GM12891 (cell line): ENCODE measurements around the gene NFIX.
A peak's percentile ranks its signal among the peaks of the same experiment; 100 is the strongest.

Experiments
- DNase-seq: peaks from one replicate; pipeline ENCODE4 v3.0.0; 2011; ENCODE audit warnings: low spot score; ENCODE audit not compliant: insufficient read length
- FAIRE-seq: peaks from 2 replicates; lab custom pipeline; 2011; peaks lifted over from hg19 to GRCh38; lab: Jason Lieb, UNC
- PAX5 ChIP-seq: IDR thresholded peaks from 2 replicates; pipeline ENCODE4 v1.6.1; 2011; ENCODE audit warnings: low read length, moderate library complexity, mild to moderate bottlenecking; ENCODE audit not compliant: insufficient read depth, severe bottlenecking
- POLR2A ChIP-seq: IDR thresholded peaks from 2 replicates; pipeline ENCODE4 v1.6.1; 2011; ENCODE audit warnings: low read depth, low read length, control low read depth
- POLR2AphosphoS5 ChIP-seq: IDR thresholded peaks from 2 replicates; pipeline ENCODE4 v1.6.1; 2011; ENCODE audit warnings: low read depth, low read length, control low read depth
- POU2F2 ChIP-seq: IDR thresholded peaks from 2 replicates; pipeline ENCODE4 v1.6.1; 2011; ENCODE audit warnings: low read depth, mild to moderate bottlenecking, control low read depth, low read length, moderate library complexity
- SPI1 ChIP-seq: IDR thresholded peaks from 2 replicates; pipeline ENCODE4 v1.6.1; 2011; ENCODE audit warnings: low read depth, low read length, control low read depth
- TAF1 ChIP-seq: IDR thresholded peaks from 2 replicates; pipeline ENCODE4 v1.6.1; 2011; ENCODE audit warnings: low read depth, low read length, control low read depth

NFIX gene

DNA sequence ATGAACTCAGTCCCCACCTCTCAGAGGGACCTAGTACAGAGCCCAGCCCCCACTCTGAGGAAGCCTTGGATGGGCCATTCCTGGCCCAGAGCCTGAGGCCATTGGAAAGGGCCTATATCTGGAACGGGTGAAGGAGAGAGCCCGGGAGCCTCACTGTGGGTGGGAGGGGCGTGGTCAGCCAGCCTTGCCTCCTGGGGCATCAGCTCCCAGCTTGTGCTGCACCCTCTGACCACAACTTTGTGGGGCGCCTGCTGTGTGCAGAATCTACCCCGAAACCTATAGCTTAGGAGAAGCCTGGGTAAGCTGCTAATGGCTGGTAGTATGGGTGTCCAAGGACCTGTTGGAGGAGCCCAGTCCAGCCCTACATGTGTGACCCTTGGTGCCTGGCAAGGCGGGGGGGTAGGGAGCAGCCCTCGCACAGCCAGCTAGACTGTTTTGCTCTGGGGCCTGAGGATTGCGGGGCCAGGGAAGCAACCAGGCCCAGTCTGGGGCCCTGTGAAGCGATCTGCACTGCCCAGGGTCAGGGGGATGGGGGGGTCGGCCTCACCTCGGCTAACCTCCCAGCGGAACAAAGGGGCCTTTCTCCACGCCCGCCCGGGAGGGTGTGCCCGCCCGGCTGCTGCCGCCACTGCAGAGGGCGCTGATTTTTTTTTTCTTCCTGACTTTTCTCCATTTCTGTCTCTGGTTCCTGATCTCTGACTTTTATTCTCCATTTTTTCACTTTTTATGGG is 65.1 kb downstream of the NFIX start:
- FAIRE-seq (no peak), DNase-seq (no peak)
- TF ChIP-seq TAF1 (no peak), POU2F2 (no peak), POLR2AphosphoS5 (no peak), PAX5 (no peak), POLR2A (no peak), SPI1 (no peak)

GRCh38 chr19:13060964-13061927 is 66.0 kb downstream of the NFIX start:
- DNase-seq: peak; percentile 94
- TF ChIP-seq SPI1 (no peak), POU2F2 (no peak), POLR2A (no peak), PAX5 (no peak), POLR2AphosphoS5 (no peak), TAF1 (no peak)
- FAIRE-seq: peak; percentile 98

DNA sequence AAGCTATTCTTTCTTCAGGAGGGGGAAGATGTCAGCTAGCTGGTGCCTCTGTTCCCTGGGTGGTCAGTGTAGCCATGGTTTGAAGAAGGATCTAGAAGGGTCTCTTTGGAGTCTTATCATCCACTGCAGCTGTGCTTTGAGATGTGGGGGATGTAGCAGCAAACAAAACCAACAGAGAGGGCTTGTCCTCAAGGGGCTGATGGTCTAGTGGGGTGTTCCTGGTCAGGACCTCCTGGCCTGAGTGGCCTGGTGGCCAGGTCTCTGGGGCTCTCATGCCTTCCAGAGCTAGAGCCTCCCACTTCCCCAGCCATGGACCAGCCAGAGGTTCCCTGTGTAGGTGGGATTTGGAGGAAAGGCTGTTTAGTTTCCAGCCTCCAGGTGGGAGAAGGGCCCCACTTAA is 67.0 kb downstream of the NFIX start:
- no peak for TF ChIP-seq TAF1
- no peak for TF ChIP-seq SPI1
- TF ChIP-seq POU2F2: no peak
- no peak for TF ChIP-seq PAX5
- TF ChIP-seq POLR2A: no peak
- no peak for TF ChIP-seq POLR2AphosphoS5
- DNase-seq (no peak), FAIRE-seq (no peak)

DNA sequence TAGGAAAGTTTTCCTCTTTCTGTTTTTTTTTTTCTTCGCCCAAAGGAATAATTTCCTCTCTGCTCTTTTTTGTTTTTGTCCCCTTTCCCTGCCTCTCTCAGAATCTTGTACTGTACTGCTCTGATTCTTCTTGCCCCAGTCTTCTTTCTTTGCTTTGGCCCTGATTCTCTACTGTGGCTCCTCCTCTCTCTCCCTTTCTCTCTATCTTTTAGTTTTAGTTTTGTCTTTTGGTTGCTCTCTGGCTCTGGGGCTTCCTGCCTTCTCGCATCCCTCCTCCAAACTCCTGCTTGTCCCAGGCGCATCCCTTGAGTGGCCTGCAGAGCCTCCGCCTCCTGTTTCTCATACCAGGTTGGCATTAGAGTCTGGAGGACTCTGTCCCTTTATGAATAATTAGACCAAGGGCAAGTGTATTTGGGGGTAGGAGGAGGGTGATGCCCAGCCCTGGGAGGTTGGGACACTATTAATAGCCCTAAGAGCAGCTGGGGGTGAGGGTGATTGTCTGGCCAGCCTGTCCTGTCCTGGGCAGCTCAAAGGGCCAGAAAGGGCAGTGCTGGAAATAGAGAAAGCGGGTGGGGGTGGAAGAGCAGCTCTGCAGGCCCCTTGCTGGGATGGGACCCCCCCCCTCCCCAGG is 68.3 kb downstream of the NFIX start:
- TF ChIP-seq POLR2A: no peak
- no peak for TF ChIP-seq POLR2AphosphoS5
- TF ChIP-seq POU2F2: no peak
- TF ChIP-seq SPI1: no peak
- TF ChIP-seq PAX5: no peak
- TF ChIP-seq TAF1: no peak
- no peak for DNase-seq
- no peak for FAIRE-seq

GRCh38 chr19:13064092-13064489 is 68.8 kb downstream of the NFIX start:
- TF ChIP-seq TAF1 (no peak), POU2F2 (no peak), SPI1 (no peak), POLR2A (no peak)
- no peak for FAIRE-seq

DNA sequence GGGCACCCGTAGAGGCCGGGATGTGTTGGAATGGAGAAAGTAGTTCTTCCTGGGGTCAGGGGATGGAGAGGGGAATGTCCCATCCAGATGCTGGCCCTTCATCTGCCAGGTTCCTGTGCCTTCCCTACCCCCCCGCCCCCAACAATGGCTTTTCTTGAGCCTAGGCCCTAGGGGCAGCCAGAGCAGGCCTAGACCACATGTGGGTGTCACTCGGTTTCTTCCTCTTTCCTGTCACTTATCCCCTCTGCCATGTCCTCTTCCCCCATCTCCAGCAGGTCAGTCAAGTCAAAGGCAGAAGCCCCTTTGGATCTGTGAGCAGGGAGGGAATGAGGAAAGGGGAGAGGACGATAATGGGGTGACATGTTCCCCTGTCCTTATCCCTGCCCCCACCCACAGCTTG is 71.0 kb downstream of the NFIX start:
- DNase-seq: no peak
- TF ChIP-seq POLR2A: no peak
- TF ChIP-seq TAF1: no peak
- TF ChIP-seq POU2F2: no peak
- FAIRE-seq: no peak

More at GRCh38 chr19:13064092-13064489, 68.8 kb downstream of the NFIX start:
- DNase-seq: no peak

DNA sequence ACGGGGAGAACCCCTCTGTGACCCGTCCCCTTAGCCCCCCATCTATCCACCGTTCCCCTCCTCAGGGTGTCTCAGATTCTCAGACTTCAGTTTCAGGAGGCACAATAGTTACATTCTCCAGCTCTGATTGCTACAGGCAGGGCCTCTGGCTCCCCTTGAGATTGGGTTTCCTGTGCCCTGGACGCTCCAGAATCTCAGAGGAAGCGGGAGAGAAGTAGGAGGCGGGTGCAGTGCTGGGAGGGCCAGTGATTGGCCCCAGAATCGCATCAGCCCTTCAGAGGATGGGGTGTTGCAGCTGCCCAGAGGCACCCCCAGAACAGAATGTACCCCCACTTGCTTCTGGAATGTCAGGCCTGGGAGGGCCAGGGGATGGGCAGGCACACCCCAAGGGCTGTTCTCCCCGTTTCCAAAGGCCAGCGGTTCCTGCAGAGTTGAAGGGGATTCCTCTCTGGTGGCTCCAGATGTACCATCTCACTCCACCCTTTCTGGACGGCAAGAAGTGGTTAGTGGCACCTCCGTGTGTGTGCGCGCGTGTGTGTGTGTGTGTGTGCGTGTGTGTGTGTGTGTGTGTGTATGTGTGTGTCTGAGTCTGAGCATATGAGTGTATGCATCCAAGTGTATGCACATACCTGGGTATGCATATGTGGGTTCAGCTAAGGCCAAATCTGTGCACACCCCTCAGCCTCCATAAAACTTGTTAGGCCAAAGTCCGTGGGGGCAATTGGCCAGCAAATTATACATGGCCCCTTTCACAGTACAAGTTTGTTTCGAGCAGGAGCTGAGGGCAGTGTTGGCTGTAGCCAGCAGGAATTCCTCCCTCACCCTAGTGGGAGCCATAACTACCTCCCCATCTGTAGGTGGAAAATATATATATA is 71.9 kb downstream of the NFIX start:
- no peak for DNase-seq
- FAIRE-seq: no peak
- TF ChIP-seq POU2F2 (no peak), POLR2AphosphoS5 (no peak), PAX5 (no peak), SPI1 (no peak), POLR2A (no peak), TAF1 (no peak)

- TF ChIP-seq POLR2AphosphoS5 (no peak), POLR2A (no peak), POU2F2 (no peak), PAX5 (no peak), TAF1 (no peak), SPI1 (no peak)
- DNase-seq: no peak
- no peak for FAIRE-seq
Observed at GRCh38 chr19:13068085-13068846, 73.0 kb downstream of the NFIX start.
